Measurements from ENCODE around the gene FPR2. TPM values are rescaled to one million over a fixed set of nuclear protein-coding genes. Genes with fewer than 3 reads are reported as not detected.
A peak's percentile ranks its signal among the peaks of the same experiment; 100 is the strongest.

FPR2 gene
- total and polyA plus RNA-seq, 9 of the 15 experiments (the other 6 are each of a cell fraction or from before 2014, with no cell fraction given): 0.03 to 0.15 (median 0.07) TPM; not detected in 6

DNA sequence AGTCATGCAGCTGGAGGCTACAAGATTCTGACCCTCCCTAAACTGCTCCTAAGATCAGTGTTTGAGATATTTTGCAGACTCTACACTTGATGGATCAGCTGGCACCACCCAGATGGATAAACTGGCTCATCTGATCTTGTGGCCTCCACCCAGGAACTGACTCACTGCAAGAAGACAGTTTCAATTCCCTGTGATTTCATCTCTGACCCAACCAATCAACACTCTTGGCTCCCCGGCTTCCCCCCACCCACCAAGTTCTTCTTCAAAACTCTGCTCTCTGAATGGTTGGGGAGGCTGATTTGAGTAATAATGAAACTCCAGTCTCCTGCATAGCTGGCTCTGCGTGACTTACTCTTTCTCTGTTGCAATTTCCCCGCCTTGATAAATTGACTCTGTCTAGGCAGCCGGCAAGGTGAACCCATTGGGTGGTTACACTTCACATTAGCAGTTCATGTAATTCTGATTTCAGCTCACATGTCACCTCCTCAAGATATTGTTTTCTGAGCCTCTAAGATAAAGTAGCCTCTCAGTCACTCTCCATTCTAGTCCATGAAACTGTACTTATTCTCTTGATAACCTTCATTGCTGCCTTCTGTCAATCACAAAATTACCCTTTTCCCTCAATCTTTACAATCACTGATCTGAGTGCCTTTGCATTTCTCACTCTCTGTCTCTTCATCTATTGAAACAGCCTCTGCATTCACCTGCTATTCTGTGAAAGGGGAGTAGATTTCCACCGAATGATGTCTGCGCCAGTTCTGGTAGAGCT, 24.1 kb downstream of the FPR2 start (continued):
- TF ChIP-seq, protein P1, sequence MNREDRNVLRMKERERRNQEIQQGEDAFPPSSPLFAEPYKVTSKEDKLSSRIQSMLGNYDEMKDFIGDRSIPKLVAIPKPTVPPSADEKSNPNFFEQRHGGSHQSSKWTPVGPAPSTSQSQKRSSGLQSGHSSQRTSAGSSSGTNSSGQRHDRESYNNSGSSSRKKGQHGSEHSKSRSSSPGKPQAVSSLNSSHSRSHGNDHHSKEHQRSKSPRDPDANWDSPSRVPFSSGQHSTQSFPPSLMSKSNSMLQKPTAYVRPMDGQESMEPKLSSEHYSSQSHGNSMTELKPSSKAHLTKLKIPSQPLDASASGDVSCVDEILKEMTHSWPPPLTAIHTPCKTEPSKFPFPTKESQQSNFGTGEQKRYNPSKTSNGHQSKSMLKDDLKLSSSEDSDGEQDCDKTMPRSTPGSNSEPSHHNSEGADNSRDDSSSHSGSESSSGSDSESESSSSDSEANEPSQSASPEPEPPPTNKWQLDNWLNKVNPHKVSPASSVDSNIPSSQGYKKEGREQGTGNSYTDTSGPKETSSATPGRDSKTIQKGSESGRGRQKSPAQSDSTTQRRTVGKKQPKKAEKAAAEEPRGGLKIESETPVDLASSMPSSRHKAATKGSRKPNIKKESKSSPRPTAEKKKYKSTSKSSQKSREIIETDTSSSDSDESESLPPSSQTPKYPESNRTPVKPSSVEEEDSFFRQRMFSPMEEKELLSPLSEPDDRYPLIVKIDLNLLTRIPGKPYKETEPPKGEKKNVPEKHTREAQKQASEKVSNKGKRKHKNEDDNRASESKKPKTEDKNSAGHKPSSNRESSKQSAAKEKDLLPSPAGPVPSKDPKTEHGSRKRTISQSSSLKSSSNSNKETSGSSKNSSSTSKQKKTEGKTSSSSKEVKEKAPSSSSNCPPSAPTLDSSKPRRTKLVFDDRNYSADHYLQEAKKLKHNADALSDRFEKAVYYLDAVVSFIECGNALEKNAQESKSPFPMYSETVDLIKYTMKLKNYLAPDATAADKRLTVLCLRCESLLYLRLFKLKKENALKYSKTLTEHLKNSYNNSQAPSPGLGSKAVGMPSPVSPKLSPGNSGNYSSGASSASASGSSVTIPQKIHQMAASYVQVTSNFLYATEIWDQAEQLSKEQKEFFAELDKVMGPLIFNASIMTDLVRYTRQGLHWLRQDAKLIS (CRISPR knock-in tag; IDR thresholded peaks at IDR 0.05): no peak
- no peak for TF ChIP-seq ZNF431 (CRISPR knock-in tag; IDR thresholded peaks at IDR 0.05)
- peak in 1 of 2 experiments; percentile 48; a peak in 1 of 4 replicates for TF ChIP-seq TBL1XR1 (IDR thresholded peaks at IDR 0.05; ENCODE audit: low read length in 2 of 2)
- TF ChIP-seq TRIM24 (IDR thresholded peaks at IDR 0.05): peak in 1 of 2 experiments; percentile 48; a peak in 2 of 4 replicates
- TF ChIP-seq ZNF408 (CRISPR knock-in tag; IDR thresholded peaks at IDR 0.05; ENCODE audit: low read depth): no peak
- 0 out of 2 replicates have a peak, but pooled peaks have one; percentile 3 for TF ChIP-seq EP400 (IDR thresholded peaks at IDR 0.05)
- TF ChIP-seq ZBTB17 (CRISPR knock-in tag; IDR thresholded peaks at IDR 0.05): no peak
- TF ChIP-seq JUND (IDR thresholded peaks at IDR 0.05; ENCODE audit: borderline replicate concordance, low read depth, low read length): peak; percentile 87
- TF ChIP-seq JUND (tag; IDR thresholded peaks at IDR 0.05; ENCODE audit: borderline replicate concordance, low read depth, low read length): peak; percentile 74; the same call in 1 of the 3 replicates
- TF ChIP-seq KDM1A (IDR thresholded peaks at IDR 0.05): peak; percentile 15 to 37; a peak in 3 of 4 replicates
- TF ChIP-seq, protein P2, sequence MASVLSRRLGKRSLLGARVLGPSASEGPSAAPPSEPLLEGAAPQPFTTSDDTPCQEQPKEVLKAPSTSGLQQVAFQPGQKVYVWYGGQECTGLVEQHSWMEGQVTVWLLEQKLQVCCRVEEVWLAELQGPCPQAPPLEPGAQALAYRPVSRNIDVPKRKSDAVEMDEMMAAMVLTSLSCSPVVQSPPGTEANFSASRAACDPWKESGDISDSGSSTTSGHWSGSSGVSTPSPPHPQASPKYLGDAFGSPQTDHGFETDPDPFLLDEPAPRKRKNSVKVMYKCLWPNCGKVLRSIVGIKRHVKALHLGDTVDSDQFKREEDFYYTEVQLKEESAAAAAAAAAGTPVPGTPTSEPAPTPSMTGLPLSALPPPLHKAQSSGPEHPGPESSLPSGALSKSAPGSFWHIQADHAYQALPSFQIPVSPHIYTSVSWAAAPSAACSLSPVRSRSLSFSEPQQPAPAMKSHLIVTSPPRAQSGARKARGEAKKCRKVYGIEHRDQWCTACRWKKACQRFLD (CRISPR knock-in tag; IDR thresholded peaks at IDR 0.05): peak; percentile 80; the same call in 1 of the 2 replicates
- TF ChIP-seq CBFA2T3 (IDR thresholded peaks at IDR 0.05): peak; percentile 60
- peak; percentile 39; the same call in 1 of the 2 replicates for TF ChIP-seq SP1 (CRISPR knock-in tag; IDR thresholded peaks at IDR 0.05)
- TF ChIP-seq MAFK (IDR thresholded peaks at IDR 0.05; ENCODE audit: low read length): 0 out of 2 replicates have a peak, but pooled peaks have one; percentile 2
- TF ChIP-seq FOXJ2 (tag; IDR thresholded peaks at IDR 0.05): 0 out of 2 replicates have a peak, but pooled peaks have one; percentile 35
- no peak for TF ChIP-seq HSF4 (CRISPR knock-in tag; IDR thresholded peaks at IDR 0.05; ENCODE audit: borderline replicate concordance)
- TF ChIP-seq TEAD2 (tag; IDR thresholded peaks at IDR 0.05): no peak
- TF ChIP-seq, protein P3, sequence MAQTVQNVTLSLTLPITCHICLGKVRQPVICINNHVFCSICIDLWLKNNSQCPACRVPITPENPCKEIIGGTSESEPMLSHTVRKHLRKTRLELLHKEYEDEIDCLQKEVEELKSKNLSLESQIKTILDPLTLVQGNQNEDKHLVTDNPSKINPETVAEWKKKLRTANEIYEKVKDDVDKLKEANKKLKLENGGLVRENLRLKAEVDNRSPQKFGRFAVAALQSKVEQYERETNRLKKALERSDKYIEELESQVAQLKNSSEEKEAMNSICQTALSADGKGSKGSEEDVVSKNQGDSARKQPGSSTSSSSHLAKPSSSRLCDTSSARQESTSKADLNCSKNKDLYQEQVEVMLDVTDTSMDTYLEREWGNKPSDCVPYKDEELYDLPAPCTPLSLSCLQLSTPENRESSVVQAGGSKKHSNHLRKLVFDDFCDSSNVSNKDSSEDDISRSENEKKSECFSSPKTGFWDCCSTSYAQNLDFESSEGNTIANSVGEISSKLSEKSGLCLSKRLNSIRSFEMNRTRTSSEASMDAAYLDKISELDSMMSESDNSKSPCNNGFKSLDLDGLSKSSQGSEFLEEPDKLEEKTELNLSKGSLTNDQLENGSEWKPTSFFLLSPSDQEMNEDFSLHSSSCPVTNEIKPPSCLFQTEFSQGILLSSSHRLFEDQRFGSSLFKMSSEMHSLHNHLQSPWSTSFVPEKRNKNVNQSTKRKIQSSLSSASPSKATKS (CRISPR knock-in tag; IDR thresholded peaks at IDR 0.05): 0 out of 2 replicates have a peak, but pooled peaks have one; percentile 34
- TF ChIP-seq ZNF146 (CRISPR knock-in tag; IDR thresholded peaks at IDR 0.05; ENCODE audit: unreplicated experiment): no peak
- TF ChIP-seq, protein P4, sequence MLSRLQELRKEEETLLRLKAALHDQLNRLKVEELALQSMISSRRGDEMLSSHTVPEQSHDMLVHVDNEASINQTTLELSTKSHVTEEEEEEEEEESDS (CRISPR knock-in tag; IDR thresholded peaks at IDR 0.05): no peak
- TF ChIP-seq ARID1B (IDR thresholded peaks at IDR 0.05): peak; percentile 78
- TF ChIP-seq PHTF2 (CRISPR knock-in tag; IDR thresholded peaks at IDR 0.05): no peak

All from K562 (cell line).